ENCODE data around the gene DIP2B.

DIP2B gene

DNA sequence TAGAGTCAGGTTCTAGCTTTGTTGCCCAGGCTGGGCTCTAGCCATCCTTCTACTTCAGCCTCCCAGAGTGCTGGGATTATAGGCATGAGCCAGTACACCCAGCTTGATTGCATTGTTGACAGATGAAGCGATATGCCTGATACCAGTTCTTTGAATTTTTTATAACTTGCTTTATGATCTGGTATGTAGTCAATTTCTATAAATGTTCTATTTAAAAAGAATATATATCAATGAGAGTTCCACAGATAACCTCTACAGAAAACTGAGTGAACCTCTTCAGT is 99.8 kb downstream of the DIP2B start:
- H3K4me3 ChIP-seq (ENCODE audit: low read depth in 1 of 2, low read length in 2 of 2) = no peak overlapping the region
- no peak overlapping the region for H3K9ac ChIP-seq (ENCODE audit: low read length)
- H3K9me3 ChIP-seq (ENCODE audit: low read length) = no peaks in the 10 kb centered on the region
- H3K36me3 ChIP-seq (ENCODE audit: insufficient read depth, low read length) = no peaks in the 10 kb centered on the region
- no peak overlapping the region for H3K27ac ChIP-seq (ENCODE audit: low read depth, low read length)
- no peaks in the 10 kb centered on the region for H3K27me3 ChIP-seq (ENCODE audit: control insufficient read depth in 1 of 2, insufficient read depth in 2 of 2, low read length in 2 of 2)
- H3K4me1 ChIP-seq (ENCODE audit: insufficient read depth, low read length) = peaks cover 7% of the 10 kb centered on the region

DNA sequence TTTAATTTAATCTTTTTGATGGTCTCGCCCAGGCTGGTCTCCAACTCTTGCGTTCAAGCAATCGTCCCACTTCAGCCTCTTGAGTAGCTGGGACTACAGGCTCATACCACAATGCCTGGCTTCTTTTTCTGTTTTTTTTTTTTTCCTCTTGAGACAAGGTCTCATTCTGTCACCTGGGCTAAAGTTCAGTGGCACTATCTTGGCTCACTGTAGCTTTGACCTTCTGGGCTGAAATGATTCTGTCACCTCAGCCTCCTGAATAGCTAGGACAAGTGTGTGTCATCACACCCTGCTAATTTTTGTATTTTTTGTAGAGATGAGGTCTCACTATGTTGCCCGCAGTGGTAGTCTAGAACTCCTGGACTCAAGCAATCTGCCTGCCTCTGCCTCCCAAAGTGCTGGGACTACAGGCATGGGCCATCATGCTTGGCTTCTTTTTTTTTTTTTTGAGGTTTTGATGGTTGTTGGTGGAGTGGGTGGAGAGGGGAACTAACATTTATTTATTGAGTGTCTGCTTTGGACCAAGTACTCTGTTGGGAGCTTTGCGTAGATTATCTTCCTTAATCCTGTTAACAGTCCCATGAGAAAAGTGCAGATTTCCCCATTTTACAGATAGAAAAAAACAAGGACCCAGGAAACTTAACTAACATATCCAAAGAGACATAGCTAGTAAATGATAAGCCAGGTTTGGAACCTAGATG is 102.0 kb downstream of the DIP2B start:
- Histone ChIP-seq H3K27ac (ENCODE audit: low read depth, low read length) (no peak overlapping the region), H3K9ac (ENCODE audit: low read length) (no peak overlapping the region), H3K27me3 (ENCODE audit: control insufficient read depth in 1 of 2, insufficient read depth in 2 of 2, low read length in 2 of 2) (no peaks in the 10 kb centered on the region), H3K9me3 (ENCODE audit: low read length) (no peaks in the 10 kb centered on the region), H3K4me3 (ENCODE audit: low read depth in 1 of 2, low read length in 2 of 2) (no peak overlapping the region), H3K36me3 (ENCODE audit: insufficient read depth, low read length) (no peaks in the 10 kb centered on the region), H3K4me1 (ENCODE audit: insufficient read depth, low read length) (peaks cover 11% of the 10 kb centered on the region)

DNA sequence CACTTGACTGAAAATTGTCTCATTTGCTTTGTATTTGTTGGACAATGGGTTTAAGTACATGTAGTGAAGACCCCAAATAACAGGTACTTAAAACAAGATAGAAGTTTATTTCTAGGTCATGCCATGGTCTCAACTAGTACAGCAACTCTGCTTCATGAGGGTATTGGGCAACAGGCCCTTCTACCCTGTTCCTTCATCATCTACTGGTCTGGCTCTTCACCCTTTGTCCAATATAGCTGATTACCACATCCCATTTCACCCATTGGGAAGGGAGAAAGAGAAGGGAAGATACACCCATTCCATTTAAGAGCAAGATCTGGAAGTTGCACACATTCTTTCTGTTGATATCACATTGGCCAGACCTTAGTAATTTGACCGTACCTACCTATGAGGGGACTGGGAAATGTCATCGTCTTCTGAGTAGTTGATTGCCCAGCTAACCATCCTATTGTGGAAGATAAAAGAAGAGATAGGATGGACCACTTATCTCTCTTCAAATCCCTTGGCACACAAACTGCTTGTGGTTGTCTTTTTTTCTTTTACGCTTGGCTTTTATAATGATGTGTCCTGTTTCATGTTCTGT is 104.6 kb downstream of the DIP2B start:
- Histone ChIP-seq H3K4me3 (ENCODE audit: low read depth in 1 of 2, low read length in 2 of 2) (no peak overlapping the region), H3K27me3 (ENCODE audit: control insufficient read depth in 1 of 2, insufficient read depth in 2 of 2, low read length in 2 of 2) (no peaks in the 10 kb centered on the region), H3K36me3 (ENCODE audit: insufficient read depth, low read length) (no peaks in the 10 kb centered on the region), H3K9ac (ENCODE audit: low read length) (no peak overlapping the region), H3K4me1 (ENCODE audit: insufficient read depth, low read length) (peaks cover 26% of the 10 kb centered on the region), H3K27ac (ENCODE audit: low read depth, low read length) (no peak overlapping the region), H3K9me3 (ENCODE audit: low read length) (no peaks in the 10 kb centered on the region)

- H3K27me3 ChIP-seq (ENCODE audit: control insufficient read depth in 1 of 2, insufficient read depth in 2 of 2, low read length in 2 of 2) = no peaks in the 10 kb centered on the region
- H3K27ac ChIP-seq (ENCODE audit: low read depth, low read length) = no peak overlapping the region
- H3K9ac ChIP-seq (ENCODE audit: low read length) = no peak overlapping the region
- H3K4me1 ChIP-seq (ENCODE audit: insufficient read depth, low read length) = peaks cover 31% of the 10 kb centered on the region
- no peaks in the 10 kb centered on the region for H3K36me3 ChIP-seq (ENCODE audit: insufficient read depth, low read length)
- no peaks in the 10 kb centered on the region for H3K9me3 ChIP-seq (ENCODE audit: low read length)
- no peak overlapping the region for H3K4me3 ChIP-seq (ENCODE audit: low read depth in 1 of 2, low read length in 2 of 2)
Observed at GRCh38 chr12:50610171-50610570, 105.4 kb downstream of the DIP2B start.

GRCh38 chr12:50611021-50611744 is 106.4 kb downstream of the DIP2B start:
- Histone ChIP-seq H3K36me3 (ENCODE audit: insufficient read depth, low read length) (no peaks in the 10 kb centered on the region), H3K27ac (ENCODE audit: low read depth, low read length) (no peak overlapping the region), H3K4me3 (ENCODE audit: low read depth in 1 of 2, low read length in 2 of 2) (no peak overlapping the region), H3K27me3 (ENCODE audit: control insufficient read depth in 1 of 2, insufficient read depth in 2 of 2, low read length in 2 of 2) (no peaks in the 10 kb centered on the region), H3K4me1 (ENCODE audit: insufficient read depth, low read length) (peaks cover 39% of the 10 kb centered on the region), H3K9me3 (ENCODE audit: low read length) (no peaks in the 10 kb centered on the region), H3K9ac (ENCODE audit: low read length) (no peak overlapping the region)

DNA sequence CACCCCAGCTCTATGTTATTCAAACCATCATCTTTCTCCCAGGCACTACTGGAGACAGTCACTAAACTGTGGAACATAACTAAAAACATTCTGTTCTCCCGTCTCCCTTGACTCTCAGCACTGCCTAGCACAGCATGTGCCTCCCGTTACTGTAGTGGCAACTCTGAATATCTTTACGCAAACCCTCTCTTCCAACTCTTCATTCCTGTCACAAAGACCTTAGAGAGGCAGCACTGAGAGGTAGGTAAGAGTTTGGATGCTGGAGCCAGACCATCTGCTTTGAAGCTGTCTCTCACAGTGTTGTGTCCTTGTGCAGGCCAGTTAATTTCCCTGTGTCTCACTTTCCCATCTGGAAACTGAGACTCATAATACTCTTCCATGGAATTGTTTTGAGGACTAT is 108.1 kb downstream of the DIP2B start:
- peaks cover 46% of the 10 kb centered on the region for H3K4me1 ChIP-seq (ENCODE audit: insufficient read depth, low read length)
- H3K36me3 ChIP-seq (ENCODE audit: insufficient read depth, low read length) = no peaks in the 10 kb centered on the region
- H3K27ac ChIP-seq (ENCODE audit: low read depth, low read length) = no peak overlapping the region
- H3K9ac ChIP-seq (ENCODE audit: low read length) = no peak overlapping the region
- no peak overlapping the region for H3K4me3 ChIP-seq (ENCODE audit: low read depth in 1 of 2, low read length in 2 of 2)
- no peaks in the 10 kb centered on the region for H3K9me3 ChIP-seq (ENCODE audit: low read length)
- H3K27me3 ChIP-seq (ENCODE audit: control insufficient read depth in 1 of 2, insufficient read depth in 2 of 2, low read length in 2 of 2) = no peaks in the 10 kb centered on the region

DNA sequence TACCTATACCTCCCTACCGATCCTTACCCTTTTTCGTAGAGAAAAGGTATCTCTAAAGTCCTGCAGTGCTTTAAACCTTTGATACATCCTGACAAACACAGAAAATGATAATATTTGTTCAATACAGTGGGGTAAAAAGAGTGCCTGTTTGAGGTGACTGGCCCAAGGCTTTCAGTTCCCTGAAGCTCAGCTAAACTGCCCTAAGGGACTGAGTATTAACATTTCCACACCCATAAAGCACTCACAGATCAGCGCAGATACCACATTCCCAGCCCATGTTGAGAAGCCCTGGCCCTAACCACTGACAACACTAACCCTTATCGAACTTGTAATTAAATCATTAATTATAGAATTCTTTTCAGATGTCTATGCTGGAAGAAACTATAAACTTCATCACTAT is 108.7 kb downstream of the DIP2B start:
- H3K27me3 ChIP-seq (ENCODE audit: control insufficient read depth in 1 of 2, insufficient read depth in 2 of 2, low read length in 2 of 2) = no peaks in the 10 kb centered on the region
- no peak overlapping the region for H3K27ac ChIP-seq (ENCODE audit: low read depth, low read length)
- no peaks in the 10 kb centered on the region for H3K36me3 ChIP-seq (ENCODE audit: insufficient read depth, low read length)
- H3K4me3 ChIP-seq (ENCODE audit: low read depth in 1 of 2, low read length in 2 of 2) = no peak overlapping the region
- H3K9me3 ChIP-seq (ENCODE audit: low read length) = no peaks in the 10 kb centered on the region
- H3K4me1 ChIP-seq (ENCODE audit: insufficient read depth, low read length) = peaks cover 46% of the 10 kb centered on the region
- no peak overlapping the region for H3K9ac ChIP-seq (ENCODE audit: low read length)

GRCh38 chr12:50614167-50614759 is 109.5 kb downstream of the DIP2B start:
- H3K4me1 ChIP-seq (ENCODE audit: insufficient read depth, low read length) = peaks cover 52% of the 10 kb centered on the region

GRCh38 chr12:50615145-50615906 is 110.5 kb downstream of the DIP2B start:
- H3K36me3 ChIP-seq (ENCODE audit: insufficient read depth, low read length) = no peaks in the 10 kb centered on the region
- H3K4me3 ChIP-seq (ENCODE audit: low read depth in 1 of 2, low read length in 2 of 2) = no peak overlapping the region
- peaks cover 63% of the 10 kb centered on the region for H3K4me1 ChIP-seq (ENCODE audit: insufficient read depth, low read length)
- no peaks in the 10 kb centered on the region for H3K27me3 ChIP-seq (ENCODE audit: control insufficient read depth in 1 of 2, insufficient read depth in 2 of 2, low read length in 2 of 2)
- H3K9ac ChIP-seq (ENCODE audit: low read length) = no peak overlapping the region
- no peaks in the 10 kb centered on the region for H3K9me3 ChIP-seq (ENCODE audit: low read length)
- H3K27ac ChIP-seq (ENCODE audit: low read depth, low read length) = no peak overlapping the region

More at GRCh38 chr12:50614167-50614759, 109.5 kb downstream of the DIP2B start:
- H3K36me3 ChIP-seq (ENCODE audit: insufficient read depth, low read length) = no peaks in the 10 kb centered on the region
- H3K4me3 ChIP-seq (ENCODE audit: low read depth in 1 of 2, low read length in 2 of 2) = peak overlapping the region in 1 of 2 donors; percentile 15
- H3K27ac ChIP-seq (ENCODE audit: low read depth, low read length) = no peak overlapping the region
- H3K9ac ChIP-seq (ENCODE audit: low read length) = no peak overlapping the region
- H3K9me3 ChIP-seq (ENCODE audit: low read length) = no peaks in the 10 kb centered on the region
- H3K27me3 ChIP-seq (ENCODE audit: control insufficient read depth in 1 of 2, insufficient read depth in 2 of 2, low read length in 2 of 2) = no peaks in the 10 kb centered on the region

DNA sequence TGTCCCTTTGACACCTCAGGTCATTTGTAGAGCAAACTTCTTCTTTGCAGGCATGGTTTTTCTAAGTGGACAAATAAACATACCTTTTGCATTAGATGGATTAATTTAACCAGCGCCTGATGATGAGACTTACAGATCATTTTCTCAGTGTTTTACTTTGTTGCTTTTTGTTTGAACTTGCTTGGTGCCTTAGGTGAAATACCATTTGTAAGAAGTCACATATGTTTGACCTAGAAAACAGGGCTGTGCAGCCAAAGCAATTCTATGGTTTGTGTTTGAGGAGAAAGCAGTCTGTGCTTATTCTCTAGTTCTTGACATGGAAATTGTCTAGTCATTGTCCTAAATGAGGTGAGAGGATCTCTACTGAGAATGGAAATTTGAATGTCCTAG is 111.1 kb downstream of the DIP2B start:
- peaks cover 68% of the 10 kb centered on the region for H3K4me1 ChIP-seq (ENCODE audit: insufficient read depth, low read length)
- no peaks in the 10 kb centered on the region for H3K27me3 ChIP-seq (ENCODE audit: control insufficient read depth in 1 of 2, insufficient read depth in 2 of 2, low read length in 2 of 2)
- no peaks in the 10 kb centered on the region for H3K36me3 ChIP-seq (ENCODE audit: insufficient read depth, low read length)
- no peaks in the 10 kb centered on the region for H3K9me3 ChIP-seq (ENCODE audit: low read length)
- H3K27ac ChIP-seq (ENCODE audit: low read depth, low read length) = no peak overlapping the region
- H3K9ac ChIP-seq (ENCODE audit: low read length) = no peak overlapping the region
- H3K4me3 ChIP-seq (ENCODE audit: low read depth in 1 of 2, low read length in 2 of 2) = no peak overlapping the region

DNA sequence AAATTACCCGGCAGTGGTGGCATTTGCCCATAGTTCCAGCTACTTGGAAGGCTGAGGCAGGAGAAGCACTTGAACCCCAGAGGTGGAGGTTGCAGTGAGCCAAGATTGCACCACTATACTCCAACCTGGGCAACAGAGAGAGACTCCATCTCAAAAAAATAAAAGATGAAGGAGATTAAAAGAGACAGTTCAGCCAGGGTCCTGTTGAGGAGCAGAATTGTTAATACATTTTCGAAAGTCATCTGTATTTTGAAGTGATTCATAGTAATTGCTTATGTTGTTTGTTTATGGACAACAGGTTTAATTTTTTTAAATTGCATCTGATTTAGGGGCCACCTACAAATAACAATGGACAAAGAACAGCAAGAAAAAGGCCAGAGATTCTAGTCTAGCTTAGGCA is 112.9 kb downstream of the DIP2B start:
- H3K27me3 ChIP-seq (ENCODE audit: control insufficient read depth in 1 of 2, insufficient read depth in 2 of 2, low read length in 2 of 2) = no peaks in the 10 kb centered on the region
- H3K36me3 ChIP-seq (ENCODE audit: insufficient read depth, low read length) = no peaks in the 10 kb centered on the region
- H3K9me3 ChIP-seq (ENCODE audit: low read length) = no peaks in the 10 kb centered on the region
- no peak overlapping the region for H3K27ac ChIP-seq (ENCODE audit: low read depth, low read length)
- H3K9ac ChIP-seq (ENCODE audit: low read length) = no peak overlapping the region
- H3K4me1 ChIP-seq (ENCODE audit: insufficient read depth, low read length) = peaks cover 73% of the 10 kb centered on the region
- H3K4me3 ChIP-seq (ENCODE audit: low read depth in 1 of 2, low read length in 2 of 2) = no peak overlapping the region
